HG02884 (cell line): ENCODE results near the gene HNF4A.
"Not testable (repeated sequence)": the region's sequence is repeated elsewhere in the genome, so short reads cannot be mapped to it uniquely, and the experiment has no call there.

Experiments
- ATAC-seq: cut with Tn5 transposase; IDR thresholded peaks from one replicate; pipeline ENCODE4 v1.9.1; 2021; ENCODE audit warnings: mild to moderate bottlenecking, moderate library complexity; ENCODE audit not compliant: unreplicated experiment

HNF4A gene

DNA sequence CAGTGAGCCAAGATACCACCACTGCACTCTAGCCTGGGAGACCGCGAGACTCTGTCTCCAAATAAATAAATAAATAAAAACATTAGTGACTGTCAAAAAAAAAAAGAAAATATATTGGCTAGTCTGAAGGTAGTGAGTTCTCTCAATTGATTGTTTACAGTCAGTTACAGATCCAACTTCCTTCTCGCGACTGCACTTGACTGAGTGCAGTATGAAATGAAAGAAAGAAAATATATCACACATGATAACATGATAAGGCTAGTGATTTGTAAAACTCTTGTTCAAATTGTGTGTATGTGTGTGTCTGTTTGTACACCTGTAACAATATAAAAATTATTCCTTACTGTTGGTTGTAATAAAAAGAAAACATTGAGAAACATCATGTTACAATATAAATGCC, 10.8 kb upstream of the HNF4A start:
- ATAC-seq = no peak

GRCh38 chr20:44345147-44345546, 10.4 kb upstream of the HNF4A start:
- no peak for ATAC-seq

DNA sequence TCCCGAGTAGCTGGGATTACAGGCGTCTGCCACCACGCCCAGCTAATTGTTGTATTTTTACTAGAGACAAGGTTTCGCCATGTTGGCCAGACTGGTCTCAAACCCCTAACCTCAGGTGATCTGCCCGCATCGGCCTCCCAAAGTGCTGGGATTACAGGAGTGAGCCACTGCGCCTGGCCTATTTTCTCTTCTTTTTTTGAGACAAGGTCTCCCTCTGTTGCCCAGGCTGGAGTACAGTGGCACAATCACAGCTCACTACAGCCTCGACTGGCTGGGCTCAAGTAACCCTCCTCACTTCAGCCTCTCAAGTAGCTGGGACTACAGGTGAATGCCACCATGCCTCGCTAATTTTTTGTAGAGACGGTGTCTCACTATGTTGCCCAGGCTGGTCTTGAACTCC, 9.6 kb upstream of the HNF4A start:
- not testable (repeated sequence) for ATAC-seq

DNA sequence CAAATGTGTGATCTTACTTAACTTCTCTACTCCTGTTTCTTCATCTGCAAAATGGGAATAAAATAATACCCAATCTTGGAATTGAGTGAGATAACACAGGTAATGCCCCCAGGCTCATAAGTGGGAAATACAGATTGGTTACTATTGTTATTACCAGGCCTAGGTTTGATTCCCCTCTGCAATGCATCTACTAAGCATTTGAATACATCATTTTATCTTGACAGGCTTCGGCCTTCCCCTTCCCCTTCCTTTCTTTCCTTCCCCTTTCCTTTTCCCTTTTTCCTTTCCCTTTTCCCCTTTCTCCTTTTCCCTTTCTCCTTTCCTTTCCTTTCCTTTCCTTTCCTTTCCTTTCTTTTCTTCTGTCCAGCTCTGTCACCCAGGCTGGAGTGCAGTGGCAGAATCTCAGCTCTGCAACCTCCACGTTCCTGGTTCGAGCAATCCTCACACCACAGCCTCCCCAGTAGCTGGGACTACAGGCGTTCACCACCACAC, 7.3 kb upstream of the HNF4A start:
- ATAC-seq = no peak

DNA sequence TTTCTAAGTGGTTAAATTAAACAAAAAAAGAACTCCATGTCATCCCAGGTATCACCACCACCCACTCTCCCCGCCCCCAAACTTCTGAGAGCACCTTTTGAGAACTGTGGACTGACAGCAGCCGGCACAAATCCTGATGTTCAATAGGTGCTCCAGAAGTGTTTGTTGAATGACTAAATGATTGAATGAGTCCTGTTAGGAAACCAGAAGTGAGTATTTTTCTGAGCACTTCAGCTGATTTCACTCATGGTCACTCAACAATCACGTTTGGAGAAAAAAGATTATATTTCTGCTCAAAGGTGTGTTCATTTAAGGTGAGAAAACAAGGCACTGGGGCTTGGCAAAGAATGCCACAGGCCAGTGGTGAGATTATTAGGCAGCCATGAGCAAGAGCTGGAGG, 6.2 kb upstream of the HNF4A start:
- ATAC-seq = no peak

- no peak for ATAC-seq
These were observed 4.9 kb upstream of the HNF4A start for GRCh38 chr20:44350567-44350966.

DNA sequence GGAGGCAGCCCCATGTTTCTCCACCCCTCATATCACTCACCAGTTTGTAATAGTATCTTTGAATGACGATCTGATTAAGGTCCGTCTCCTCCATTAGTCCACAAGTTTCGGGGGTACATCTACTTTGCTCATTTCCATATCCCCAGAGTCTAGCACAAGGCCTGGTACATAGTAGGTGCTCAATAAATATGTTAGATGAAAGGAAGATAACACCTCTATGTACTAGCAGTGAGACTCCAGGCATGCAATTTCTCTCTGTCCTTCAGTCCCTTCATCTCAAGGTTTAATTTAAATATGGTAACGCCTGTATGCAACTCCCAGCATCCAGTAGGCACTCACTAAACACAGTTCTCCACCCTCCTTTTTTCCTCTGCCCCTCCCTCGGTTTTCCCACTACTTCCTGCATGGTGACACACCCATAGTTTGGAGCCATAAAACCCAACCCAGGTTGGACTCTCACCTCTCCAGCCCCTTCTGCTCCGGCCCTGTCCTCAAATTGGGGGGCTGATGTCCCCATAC, 461 bp upstream of the HNF4A start:
- ATAC-seq = no peak

GRCh38 chr20:44356353-44356723, 839 bp downstream of the HNF4A start:
- no peak for ATAC-seq

DNA sequence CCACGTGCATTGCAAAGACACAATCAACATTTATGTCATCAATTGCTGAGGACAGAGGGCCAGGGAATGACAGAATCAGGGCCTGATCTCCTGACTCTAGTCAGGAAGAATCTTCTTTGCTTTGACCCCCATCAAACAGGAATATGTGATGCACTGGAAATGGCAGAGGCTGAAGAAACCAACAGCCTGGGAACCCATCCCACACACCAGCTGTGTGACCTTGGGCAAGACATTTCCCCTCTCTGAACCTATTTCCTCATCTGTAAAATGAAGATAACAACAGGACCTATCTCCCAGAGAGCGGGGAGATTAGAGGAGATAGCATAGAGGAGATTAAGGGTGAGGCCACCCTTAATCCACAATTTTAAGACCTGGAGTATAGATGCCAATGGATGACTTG, 1.5 kb downstream of the HNF4A start:
- no peak for ATAC-seq

- ATAC-seq = no peak
These were observed 2.1 kb downstream of the HNF4A start for GRCh38 chr20:44357555-44358125.

DNA sequence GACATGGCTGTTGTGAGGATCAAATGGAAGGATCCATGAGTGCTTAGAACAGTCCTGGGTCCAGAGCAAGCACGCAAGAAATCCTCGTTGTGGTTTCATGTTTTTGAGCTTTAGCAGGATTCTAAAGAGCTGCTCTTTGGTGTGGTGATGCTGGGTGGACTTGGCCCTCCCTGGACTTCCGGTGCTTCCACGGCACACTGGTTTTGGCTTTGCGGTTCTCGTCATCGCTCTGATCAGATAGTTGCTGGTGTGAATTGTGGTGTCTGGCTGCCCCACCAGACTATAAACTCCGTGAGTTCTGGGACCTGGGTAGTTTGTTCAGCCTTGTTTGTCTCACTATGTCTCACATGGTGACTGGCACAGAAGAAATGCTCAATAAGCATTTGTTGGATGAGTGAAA, 3.3 kb downstream of the HNF4A start:
- no peak for ATAC-seq

GRCh38 chr20:44360221-44360620, 4.7 kb downstream of the HNF4A start:
- no peak for ATAC-seq

GRCh38 chr20:44361021-44361420, 5.5 kb downstream of the HNF4A start:
- no peak for ATAC-seq

DNA sequence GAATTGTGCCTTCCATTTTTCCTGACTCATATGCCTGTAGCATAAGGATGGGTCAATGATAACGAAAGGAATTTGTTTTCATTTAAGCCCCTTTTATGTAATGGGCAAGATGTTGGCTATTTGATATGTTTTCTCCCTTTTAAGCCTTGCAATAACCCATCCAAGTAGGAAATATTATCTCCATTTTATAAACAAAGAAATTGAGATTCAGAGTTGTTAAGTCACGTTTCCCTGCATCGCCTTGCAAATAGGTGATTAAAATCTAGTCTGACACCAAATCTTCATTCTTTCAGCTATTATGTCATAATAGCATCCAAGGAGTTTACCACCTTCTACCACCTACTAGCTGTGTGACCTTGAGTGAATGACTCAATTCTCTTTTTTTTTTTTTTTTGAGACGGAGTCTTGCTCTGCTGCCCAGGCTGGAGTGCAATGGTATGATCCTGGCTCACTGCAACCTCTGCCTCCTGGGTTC, 7.0 kb downstream of the HNF4A start:
- ATAC-seq = no peak

DNA sequence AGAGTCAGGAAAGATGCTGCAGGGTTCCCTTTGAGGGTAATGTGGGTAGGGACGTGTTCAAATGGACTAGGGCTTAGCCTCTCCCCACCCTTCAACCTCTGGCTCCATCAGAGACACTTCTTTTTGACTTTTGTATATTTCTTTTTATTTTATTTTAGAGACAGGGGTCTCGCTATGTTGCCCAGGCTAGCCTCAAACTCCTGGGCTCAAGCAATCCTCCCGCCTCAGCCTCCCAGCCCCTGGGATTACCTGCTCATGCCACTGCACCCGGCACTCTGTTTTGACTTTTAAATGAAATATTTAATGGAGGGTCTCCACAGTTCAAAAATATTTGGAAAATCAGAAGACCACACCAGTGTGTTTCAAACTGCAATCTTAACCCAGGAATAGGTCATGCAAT, 8.6 kb downstream of the HNF4A start:
- ATAC-seq = no peak

- ATAC-seq = no peak
These were observed 9.3 kb downstream of the HNF4A start for GRCh38 chr20:44364780-44365179.

DNA sequence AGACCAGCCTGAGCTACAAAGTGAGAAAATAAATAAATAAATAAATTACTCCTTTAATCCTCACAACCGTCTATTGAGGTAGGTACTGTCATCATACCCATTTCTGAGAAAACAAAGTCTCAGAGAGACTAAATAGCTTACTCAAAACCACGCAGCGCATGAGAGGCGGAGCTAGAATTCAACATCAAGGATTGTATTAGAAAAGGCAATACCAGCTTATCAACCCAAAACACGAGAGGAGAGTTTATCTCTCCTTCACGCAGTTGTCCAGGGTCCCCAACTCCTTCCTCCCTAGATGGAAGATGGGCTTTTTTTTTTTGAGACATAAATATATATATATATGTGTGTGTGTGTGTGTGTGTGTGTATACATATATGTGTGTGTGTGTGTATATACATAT, 12.2 kb downstream of the HNF4A start:
- ATAC-seq = no peak

GRCh38 chr20:44370639-44371218, 15.2 kb downstream of the HNF4A start:
- no peak for ATAC-seq

DNA sequence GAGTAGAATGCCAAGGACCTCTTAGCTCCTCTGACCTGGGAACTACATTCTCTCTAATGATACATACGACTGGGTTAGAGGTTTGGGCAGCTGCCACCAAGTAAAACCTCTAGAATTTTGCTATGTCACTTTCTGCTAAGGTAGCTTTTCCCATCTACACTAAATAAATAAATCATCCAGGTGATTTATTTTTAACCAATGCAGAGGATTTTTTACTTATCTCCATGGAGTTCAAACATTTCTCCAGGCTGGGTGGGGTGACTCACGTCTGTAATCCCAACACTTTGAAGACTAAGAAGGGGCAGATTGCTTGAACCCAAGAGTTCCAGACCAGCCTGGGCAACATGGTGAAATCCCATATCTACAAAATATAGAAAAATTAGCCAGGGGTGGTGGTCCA, 27.1 kb downstream of the HNF4A start:
- ATAC-seq = no peak

GRCh38 chr20:44384423-44385027, 29.0 kb downstream of the HNF4A start:
- ATAC-seq = no peak

- peak; percentile 63 for ATAC-seq
These were observed 33.0 kb downstream of the HNF4A start for GRCh38 chr20:44388466-44389023.

DNA sequence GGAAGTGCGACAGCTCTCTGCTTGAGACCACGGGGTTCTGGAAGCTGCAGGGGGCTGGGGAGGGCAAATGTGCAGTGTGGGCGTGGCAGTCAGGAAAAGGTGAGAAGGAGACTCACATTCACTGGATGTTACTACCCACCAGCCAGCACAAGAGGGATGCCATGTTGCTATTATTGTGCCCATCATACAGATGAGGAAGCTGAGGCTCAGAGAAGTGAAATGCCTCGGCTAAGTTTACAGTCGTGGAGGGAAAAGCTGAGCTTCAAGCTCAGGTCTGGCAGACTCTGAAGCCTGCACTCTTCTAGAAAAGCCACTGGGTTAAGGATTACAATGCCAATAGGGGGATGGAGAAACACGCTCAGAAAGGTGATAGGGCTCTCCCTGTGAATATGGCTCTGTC, 34.4 kb downstream of the HNF4A start:
- ATAC-seq = no peak
